Measurements from ENCODE around the gene CCNG1. TPM values are rescaled to one million over a fixed set of nuclear protein-coding genes. Genes with fewer than 3 reads are reported as not detected.
A peak's percentile ranks its signal among the peaks of the same experiment; 100 is the strongest.

Gene CCNG1
- total and polyA plus RNA-seq, 9 of the 15 experiments (the other 6 are each of a cell fraction or from before 2014, with no cell fraction given), result 121 to 293 (median 245) TPM

DNA sequence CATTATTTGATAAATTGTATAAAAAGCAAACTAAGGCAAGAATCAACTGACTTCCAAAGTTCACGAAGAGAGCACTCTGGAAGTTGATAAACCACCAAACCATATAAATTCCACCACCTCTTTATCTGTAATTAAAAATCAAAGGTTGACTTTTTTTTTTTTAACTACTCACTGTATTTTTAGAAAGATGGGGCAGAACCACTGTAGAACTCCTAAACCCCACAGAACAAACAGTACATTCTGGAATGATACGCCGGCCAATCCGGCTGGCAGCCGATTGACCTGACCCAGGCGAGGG, 435 bp upstream of the CCNG1 start:
- ChIA-PET CTCF (ENCODE audit: low intra/inter-chr PET ratio) (interaction anchor here (1.2 kb wide), 1 partner anchor 14 kb away, joined by 3 read pairs; no protein-coding TSS in a partner anchor), POLR2A (interaction anchor here (0.8 to 9.0 kb wide), 5 partner anchors 10 to 95 kb away, joined by 3 to 126 read pairs (median 3); partner anchors contain the start of genes HMMR and NUDCD2)
- Histone ChIP-seq H2AFZ (ENCODE audit: low read depth, low read length) (peak overlapping the region; percentile 48; the same call in 1 of the 2 replicates), H3K4me1 (replicated peaks in 1 of 2; ENCODE audit: control insufficient read depth in 2 of 2, insufficient read depth in 2 of 2, low read length in 2 of 2) (peaks cover 3 to 33% of the 10 kb centered on the region in 2 experiments; a peak in 4 of 5 replicates), H3K36me3 (ENCODE audit: control insufficient read depth, insufficient read depth, low read length) (peaks cover 30% of the 10 kb centered on the region), H3K9me1 (ENCODE audit: control insufficient read depth, insufficient read depth, low read length) (no peaks in the 10 kb centered on the region), H4K20me1 (replicated peaks; ENCODE audit: control insufficient read depth, insufficient read depth, low read length) (peaks cover 12% of the 10 kb centered on the region), H3K9me3 (replicated peaks; ENCODE audit: control insufficient read depth, insufficient read depth, low read depth, low read length) (no peaks in the 10 kb centered on the region), H3K27ac (ENCODE audit: extremely low read depth, low read depth, low read length) (peak overlapping the region; percentile 59; the same call in 2 of the 3 replicates), H3K9ac (ENCODE audit: insufficient read depth in 1 of 2, low read depth in 2 of 2, low read length in 2 of 2) (peak overlapping the region in 1 of 2 experiments; percentile 77; a peak in 2 of 4 replicates), H3K27me3 (ENCODE audit: control insufficient read depth in 2 of 2, insufficient read depth in 2 of 2, low read length in 2 of 2) (no peaks in the 10 kb centered on the region), H3K79me2 (ENCODE audit: control insufficient read depth, insufficient read depth, low read length) (peaks cover 65% of the 10 kb centered on the region), H3K4me2 (ENCODE audit: insufficient read depth, low read length) (peak overlapping the region; percentile 68), H3K4me3 (peak overlapping the region; percentile 71)
- WGBS (ENCODE audit: insufficient coverage, low coverage, missing lambda C conversion rate), result 0% methylated on average over 4 of the region's 6 CpGs
- no peak for FAIRE-seq
- ATAC-seq, result no peak
- in situ Hi-C loops (cut with MboI) (no loop called here), intact Hi-C loops (cut with micrococcal nuclease) (loop anchor here (1.0 to 5.0 kb wide), 3 partner anchors 22 to 920 kb away; no protein-coding TSS in a partner anchor)
- no TSS peak for BruUV-seq (replicated peaks)
- DNase-seq (ENCODE audit: extremely low read depth in 1 of 4, low spot score in 3 of 4), result no peak
- TF ChIP-seq NR2C2 (CRISPR knock-in tag; IDR thresholded peaks at IDR 0.05), result no peak
- TF ChIP-seq NR2C2 (tag; IDR thresholded peaks at IDR 0.05), result peak; percentile 82
- 0 out of 2 replicates have a peak, but pooled peaks have one; percentile 24 for TF ChIP-seq DPF2 (IDR thresholded peaks at IDR 0.05)
- 0 out of 2 replicates have a peak, but pooled peaks have one; percentile 38 for TF ChIP-seq ZBTB33 (CRISPR knock-in tag; IDR thresholded peaks at IDR 0.05)
- TF ChIP-seq FOXK2 (conservative IDR thresholded peaks at IDR 0.05 in 1 of 2, IDR thresholded peaks at IDR 0.05 in 1 of 2; ENCODE audit: low read depth in 2 of 2), result 0 out of 4 replicates have a peak, but pooled peaks of 1 of the 2 experiments have one; percentile 29
- TF ChIP-seq ZNF280B (CRISPR knock-in tag; IDR thresholded peaks at IDR 0.05), result no peak
- TF ChIP-seq, protein P1, sequence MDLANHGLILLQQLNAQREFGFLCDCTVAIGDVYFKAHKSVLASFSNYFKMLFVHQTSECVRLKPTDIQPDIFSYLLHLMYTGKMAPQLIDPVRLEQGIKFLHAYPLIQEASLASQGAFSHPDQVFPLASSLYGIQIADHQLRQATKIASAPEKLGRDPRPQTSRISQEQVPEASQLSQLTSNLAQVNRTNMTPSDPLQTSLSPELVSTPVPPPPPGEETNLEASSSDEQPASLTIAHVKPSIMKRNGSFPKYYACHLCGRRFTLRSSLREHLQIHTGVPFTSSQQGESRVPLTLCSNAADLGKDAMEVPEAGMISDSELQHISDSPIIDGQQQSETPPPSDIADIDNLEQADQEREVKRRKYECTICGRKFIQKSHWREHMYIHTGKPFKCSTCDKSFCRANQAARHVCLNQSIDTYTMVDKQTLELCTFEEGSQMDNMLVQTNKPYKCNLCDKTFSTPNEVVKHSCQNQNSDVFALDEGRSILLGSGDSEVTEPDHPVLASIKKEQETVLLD (IDR thresholded peaks at IDR 0.05), result no peak
- TF ChIP-seq CTBP1 (IDR thresholded peaks at IDR 0.05; ENCODE audit: borderline replicate concordance), result peak; percentile 9; the same call in 1 of the 2 replicates
- no peak for TF ChIP-seq ZBTB1 (CRISPR knock-in tag; IDR thresholded peaks at IDR 0.05; ENCODE audit: borderline replicate concordance, low read depth)
- TF ChIP-seq RBM15 (IDR thresholded peaks at IDR 0.05; ENCODE audit: insufficient read depth, low read length), result no peak
- TF ChIP-seq CSDE1 (IDR thresholded peaks at IDR 0.05), result 0 out of 4 replicates have a peak, but pooled peaks of 1 of the 2 experiments have one; percentile 7
- peak; percentile 32; the same call in 1 of the 2 replicates for TF ChIP-seq ZNF589 (CRISPR knock-in tag; IDR thresholded peaks at IDR 0.05; ENCODE audit: low read depth)
- no peak for TF ChIP-seq FOSL1 (tag; conservative IDR thresholded peaks at IDR 0.05)
- peak; percentile 91 for TF ChIP-seq POLR2A (conservative IDR thresholded peaks at IDR 0.05)
- TF ChIP-seq KDM5B (IDR thresholded peaks at IDR 0.05; ENCODE audit: insufficient replicate concordance, low read depth, low read length), result peak; percentile 96
- peak; percentile 78 for TF ChIP-seq POLR2B (IDR thresholded peaks at IDR 0.05; ENCODE audit: low read depth, partially characterized antibody)
- TF ChIP-seq NR2C1 (IDR thresholded peaks at IDR 0.05), result no peak
- TF ChIP-seq NR2C1 (tag; IDR thresholded peaks at IDR 0.05), result peak; percentile 32; the same call in 1 of the 2 replicates
- 0 out of 2 replicates have a peak, but pooled peaks have one; percentile 34 for TF ChIP-seq ZNF436 (CRISPR knock-in tag; IDR thresholded peaks at IDR 0.05)
